Fibroblast of gingiva (primary cell): ENCODE data around the gene HOXB4.

Experiments used
- DNase-seq: peaks from one replicate; pipeline ENCODE4 v3.0.0-alpha.2; 2011; ENCODE audit warnings: low read depth

HOXB4 gene

DNA sequence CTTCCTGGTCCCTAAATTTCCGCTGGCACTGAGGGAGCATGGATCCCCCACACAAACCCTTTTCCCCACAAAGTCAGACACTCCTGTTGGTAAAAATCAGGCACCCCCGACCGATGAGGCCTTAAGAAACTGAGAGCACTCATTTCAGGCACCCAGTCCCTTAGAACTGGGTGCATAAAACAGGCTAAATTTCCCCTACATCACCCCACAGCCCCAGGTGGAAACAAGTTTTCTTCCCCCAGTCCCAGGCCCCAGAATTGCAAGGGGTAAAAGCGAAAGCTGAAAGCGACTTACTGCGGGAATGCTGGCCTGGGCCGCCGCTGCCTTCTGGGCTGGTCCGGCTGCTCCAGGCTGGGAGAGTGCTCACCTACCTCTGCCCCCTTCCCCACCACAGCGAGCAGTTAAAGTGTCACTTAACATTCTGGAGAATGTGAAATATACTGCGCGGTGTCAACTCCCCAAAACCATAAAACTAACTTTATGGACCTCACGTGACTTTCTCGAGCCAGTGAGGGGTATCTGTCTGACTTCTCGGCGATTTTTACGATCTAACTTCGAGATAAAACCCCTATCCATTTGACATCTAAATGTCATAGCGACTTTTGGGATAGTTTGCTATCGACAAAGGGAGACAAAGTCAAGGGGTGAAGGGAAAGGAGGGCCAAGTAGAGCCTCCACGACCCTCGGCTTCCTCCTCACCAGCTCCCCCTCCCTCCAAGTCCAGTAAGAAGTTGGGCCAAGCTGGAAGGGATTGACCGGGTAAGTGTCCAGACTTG lies 11.9 kb upstream of the HOXB4 start, which contains the start of gene HOXB3:
Gene HOXB3 (minus strand): TSS at position 411 of the 776 bp plus-strand sequence. CDS start 37,767 bp downstream, outside the sequence.
- no peak for DNase-seq

DNA sequence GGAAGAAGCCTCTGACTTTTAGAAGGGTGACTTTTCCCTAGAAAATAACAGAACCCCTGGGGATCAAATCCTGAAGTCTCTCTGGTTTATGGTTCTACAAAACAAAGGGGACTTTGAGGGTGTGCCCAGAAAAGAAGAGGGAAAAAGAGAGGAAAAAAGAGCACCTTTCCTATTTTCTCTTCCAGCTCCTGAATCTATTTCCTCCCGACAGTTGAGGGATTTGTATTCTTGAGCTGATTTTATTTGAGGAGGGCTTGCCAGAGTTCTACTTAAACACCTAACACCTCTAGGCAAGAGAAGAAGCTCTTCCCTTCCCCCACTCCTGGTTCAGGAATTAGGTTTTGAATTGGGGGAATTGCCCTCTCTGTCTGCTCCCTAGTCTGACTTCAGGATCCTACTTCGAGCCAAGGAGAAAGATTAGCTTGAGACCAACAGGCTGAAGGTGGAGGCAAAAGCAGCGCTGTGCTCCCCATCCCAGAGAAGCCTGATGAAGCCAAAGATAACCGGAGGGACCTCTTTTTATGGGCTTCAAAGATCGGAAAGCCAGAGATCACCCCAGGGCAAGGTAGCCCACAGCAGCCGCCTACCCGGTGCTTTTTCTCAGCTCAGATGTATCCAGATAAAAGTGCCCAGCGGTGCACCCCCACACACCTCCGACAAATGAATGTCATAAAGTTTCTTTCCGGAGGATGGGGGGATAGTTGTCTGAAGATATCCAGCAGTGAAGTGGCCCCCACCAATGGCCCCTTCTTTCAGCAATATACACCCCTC lies 11.1 kb upstream of the HOXB4 start:
- DNase-seq, result no peak

DNA sequence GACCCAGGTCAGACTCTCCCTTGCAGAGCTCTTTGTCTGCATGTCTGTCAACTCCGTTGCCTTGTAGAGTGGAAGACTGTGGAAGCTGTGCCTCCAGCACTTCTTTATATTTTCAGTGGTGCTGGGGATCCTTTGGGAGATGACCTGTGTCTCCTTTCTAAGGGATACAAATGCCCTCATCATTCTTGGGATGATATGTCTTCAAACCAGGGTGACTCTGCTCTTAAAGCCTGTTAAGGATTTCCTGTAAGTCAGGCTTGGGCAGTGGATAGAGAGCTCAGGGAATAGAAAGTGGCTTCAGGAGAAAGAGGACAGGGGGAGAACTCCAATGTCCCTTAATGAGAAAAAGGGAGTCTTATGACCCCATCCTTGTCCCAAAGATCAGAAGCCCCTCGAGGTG lies 10.4 kb upstream of the HOXB4 start:
- no peak for DNase-seq

DNA sequence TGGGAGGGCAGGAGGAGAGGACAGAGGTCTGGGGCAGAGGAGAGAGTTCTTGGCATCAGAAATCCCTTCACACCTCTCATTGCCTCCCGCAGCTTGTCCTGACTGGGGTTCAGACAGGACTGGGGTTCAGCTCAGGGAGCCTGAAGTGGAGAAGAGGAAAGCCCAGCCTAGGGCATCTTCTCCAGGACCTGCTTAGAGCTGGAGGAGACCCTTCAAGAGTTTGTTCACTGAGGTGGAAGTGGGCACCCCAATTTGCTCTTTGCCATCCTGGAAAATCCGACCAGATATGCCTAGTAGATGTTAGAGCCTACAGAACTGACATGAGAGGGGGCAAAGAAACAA lies 9.9 kb upstream of the HOXB4 start:
- no peak for DNase-seq

DNA sequence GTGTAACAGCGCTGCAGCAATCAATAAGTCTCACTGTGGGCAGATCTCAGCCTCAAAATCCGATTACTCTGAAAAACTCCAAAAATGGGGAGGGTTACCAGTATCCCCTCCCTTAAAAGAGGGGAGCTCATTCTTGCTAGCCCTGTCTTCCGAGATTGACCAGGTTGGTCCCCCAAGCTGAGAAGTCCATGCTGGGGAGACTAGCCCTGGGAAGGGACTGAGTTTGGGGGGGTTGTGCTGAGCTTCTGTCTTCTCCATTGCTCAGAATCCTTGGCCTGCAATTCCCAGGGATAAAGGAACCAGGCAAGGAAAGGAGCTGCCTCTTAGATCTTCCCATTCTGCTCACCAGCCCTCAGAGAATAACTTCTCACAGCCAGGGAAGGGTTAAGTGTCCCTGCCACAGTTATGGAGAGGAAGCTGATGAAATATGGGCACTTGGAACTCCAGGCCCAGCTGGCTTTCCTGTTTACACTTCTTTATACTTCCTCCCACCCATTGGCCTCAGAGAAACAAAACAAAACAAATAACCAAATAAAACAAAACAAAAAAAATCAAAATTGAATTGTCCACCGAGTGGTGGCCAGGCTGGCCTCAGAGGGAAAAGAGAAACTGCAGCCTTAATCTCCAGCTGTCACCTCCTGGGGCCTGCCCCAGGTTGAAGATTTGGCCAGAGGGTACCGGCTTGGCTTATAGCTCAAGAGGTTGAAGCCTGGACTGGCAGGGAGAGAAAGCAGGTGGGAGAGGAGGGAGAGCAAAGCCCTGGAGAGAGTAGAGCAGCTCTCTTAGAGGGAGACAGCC lies 9.3 kb upstream of the HOXB4 start:
- no peak for DNase-seq

DNA sequence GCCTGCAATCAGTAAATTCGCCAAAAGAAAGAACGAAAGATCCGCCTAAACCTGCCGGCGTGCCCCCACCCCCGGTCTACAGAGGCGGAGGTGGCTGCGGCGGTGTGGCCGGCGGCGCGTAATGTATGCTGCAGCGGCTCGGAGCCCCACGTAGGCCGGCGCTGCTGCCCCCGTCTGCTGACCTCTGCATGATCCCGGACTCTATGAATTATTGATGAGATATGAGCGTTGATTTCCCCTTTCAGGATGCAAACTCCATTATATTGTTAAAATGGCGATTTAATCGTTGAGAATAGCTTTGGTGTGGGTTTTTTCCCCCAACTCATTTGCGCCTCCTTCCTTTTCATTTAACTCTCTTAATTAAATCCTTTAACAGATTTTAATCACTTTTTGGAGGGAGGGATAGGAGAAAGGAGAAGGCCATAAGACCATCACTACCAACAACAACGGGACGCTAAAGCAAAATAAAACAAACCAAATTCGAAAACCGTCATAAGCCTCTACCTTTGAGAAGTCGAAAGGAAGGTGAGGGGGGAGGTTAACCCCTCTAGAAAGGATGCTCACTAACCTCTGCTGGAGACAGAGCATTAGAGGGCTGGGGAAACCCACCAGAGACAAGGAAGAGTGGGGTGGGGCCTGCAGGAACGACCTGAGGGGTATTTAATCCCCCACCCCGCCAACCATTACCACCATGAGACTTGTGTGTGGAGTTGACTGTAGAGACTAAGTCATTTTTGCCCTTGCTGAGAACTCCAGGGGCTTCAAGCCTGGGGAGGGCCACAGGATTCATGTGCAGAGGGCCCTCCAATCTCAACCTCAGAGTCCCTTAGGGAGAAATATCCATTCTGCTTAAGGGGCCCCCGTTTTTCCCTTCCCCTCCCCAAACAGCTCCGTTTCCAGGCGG lies 8.5 kb upstream of the HOXB4 start:
- no peak for DNase-seq

DNA sequence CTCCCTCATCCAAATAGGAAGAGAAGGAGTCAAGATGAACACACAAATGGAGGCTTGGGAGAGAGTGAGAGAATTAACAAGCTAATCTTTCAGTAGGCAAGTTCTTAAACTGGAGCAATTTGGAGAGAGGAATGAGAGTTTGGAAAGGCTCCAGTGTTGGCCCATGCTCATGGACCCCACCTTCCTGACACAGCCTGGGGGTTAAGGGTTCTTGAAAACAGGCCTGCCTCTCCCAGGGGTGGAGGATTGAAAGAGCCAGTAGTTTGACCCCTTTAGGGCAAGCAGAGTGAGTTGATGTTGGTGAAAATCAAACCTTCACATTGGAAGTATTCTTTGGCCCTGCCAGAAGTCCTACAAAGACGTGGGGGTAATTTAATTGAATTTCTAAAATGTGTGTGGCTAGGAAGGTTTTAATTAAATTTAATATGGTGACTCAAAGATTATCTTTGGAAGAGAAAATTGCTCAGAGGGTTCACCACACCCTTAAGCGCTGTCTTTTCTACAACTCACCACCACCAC lies 6.1 kb upstream of the HOXB4 start:
- DNase-seq, result no peak

DNA sequence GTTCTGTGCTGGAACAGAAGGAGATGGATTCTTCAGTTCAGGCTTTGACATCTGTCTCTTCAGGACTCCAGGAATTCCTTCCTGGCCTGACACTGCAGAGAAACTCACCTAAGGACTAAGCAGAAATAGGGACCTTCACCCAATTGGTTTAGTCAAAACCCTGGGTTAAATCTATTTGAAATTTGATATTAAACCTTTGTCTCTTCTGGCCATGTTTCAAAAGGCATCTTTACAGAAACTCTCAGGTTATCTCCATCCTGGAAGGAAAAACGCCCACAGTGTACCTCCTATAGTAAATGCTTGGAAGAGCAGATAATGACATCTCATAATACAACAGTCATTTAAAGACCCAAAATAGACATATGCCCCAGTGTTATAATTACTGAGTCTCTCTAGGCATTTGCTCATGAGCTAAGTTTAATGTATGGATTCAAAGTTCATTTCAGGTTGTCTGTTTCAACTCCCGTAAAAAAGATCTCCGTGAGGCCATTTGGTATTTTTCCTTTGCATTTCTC lies 5.6 kb upstream of the HOXB4 start:
- no peak for DNase-seq

DNA sequence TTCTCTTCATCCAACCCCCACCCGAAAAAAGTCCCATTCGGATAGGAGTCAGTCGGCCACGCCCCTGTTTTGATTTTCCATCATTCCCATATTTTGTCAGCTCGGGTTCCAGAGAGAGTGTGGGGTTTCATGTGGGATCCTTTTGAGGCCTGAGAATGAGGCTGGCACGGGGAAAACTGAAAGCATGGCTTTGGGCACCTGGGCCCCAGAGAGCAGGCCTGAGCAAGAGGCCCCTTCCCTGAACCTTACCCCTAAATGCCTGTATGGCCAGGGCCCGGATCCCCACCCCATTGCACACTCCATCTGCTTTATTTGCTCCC lies 4.6 kb upstream of the HOXB4 start:
- no peak for DNase-seq

DNA sequence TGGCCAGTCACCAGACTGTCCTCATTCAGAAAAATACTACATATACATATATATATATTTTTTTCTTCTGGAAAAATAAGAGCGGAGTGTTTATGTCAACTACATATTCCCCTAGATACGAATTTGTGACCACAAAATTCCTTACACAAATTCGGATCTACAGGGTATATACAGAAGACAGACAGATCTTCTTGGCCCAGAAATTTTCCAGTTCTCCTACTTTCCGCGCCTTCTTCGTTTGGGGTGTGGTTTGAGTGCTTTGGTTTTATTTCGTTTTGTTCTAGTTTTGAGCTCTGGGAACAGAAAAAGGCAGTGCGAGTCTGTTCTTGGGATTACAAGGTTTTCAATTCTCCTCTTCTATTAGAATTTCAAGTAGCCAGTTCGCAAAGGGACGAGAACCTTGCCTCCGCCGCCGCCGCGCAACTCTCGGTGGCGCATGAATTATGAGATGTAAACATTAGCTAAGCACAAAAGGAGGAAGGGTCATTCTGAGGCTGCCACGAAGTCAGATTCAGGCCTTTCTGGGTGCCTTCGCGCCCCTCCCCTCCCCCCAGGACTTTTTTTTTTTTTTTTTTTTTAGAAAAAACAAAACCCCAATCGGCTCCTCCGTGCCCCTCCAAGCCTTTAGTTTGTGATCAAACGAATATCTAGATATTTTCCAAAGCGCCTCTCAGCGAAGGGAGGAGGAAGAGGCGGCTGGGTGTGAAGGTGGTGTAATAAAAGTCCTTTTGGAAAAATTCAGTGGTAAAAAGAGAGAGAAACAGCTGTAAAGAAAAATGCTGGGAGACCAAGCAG lies 1.8 kb upstream of the HOXB4 start:
- DNase-seq, result no peak

DNA sequence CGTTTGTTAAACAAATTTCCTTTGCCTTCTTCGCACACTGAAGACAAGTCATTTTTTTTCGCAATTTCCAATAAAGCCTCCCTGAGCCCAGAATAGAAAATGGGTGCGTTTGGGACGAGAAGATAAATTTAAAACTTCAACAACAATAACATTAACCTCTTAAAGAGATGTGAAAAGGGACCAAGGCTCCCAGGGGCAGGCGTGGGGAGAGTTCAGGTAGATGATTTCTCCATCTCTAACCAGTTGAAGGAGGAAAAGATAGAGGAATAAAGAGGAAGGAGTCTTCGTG lies 1.3 kb upstream of the HOXB4 start:
- DNase-seq, result no peak

DNA sequence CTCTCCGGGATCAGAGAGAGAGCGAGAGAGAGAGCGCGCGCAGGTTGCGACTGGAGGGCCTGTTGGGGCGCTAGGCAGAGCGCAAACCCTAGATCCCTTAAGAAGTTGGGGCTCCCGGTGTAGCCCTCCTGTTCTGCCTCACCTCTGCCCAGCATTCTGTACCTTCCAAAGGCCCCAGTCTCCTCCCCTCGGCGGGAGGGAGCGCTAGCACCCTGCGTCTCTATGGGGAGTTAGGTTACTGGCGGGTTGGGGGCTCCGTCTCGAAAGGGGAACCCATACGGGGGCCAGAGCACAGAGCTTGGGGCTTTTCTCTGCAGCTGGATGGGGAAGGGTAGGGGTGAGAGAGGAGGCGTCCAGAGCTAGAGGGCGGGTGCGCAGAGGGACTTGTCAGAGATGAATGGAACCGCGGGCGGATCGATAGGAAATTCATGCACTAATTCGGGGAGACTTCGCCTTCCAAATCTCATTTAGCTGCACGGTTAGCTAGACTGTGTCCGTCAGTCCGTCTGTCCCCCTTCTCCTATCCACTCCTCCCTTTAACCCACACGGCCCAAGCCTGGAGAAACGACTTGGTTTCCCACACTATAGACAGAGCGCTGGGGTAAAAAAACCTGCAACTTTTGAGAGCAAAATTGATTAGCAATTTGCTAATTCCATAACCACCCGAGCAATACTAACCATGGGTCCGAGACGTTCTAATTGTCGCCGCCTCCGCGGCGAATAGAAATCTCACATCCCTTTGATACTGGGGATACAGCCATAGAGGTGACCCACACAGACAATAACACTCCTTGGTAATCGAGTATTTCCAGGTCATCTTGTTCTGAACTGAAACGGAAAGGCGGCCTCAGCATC lies 693 bp upstream of the HOXB4 start:
- DNase-seq, result no peak

DNA sequence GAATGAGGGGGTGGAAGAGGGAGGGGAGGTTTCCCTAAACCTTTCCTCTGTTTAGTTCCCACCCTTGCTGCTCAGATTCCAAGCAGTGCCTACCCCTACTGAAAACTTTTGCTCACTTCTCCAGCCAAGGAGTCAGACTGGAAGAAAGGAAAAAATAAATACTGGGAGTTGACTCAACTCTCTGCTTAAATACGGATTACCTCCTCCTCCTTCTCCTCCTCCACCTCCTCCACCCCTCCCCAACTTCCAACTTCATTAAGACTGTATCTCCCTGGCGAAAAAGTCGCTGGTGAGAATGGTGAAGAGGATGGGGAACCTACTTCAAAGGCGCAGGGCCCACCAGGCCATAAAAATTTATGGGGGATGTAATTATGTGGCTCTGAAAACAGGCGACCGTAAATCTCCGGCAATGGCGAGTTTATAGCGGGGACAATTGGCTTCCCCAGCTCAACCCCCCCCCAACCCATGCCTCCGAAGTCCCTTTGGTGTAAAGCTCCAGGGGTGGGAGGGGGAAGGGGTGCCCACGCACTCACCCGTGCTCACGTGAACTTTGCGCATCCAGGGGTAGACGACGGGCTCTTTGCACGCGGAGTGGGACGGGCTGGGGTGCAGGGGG lies 712 bp downstream of the HOXB4 start:
- DNase-seq, result no peak

DNA sequence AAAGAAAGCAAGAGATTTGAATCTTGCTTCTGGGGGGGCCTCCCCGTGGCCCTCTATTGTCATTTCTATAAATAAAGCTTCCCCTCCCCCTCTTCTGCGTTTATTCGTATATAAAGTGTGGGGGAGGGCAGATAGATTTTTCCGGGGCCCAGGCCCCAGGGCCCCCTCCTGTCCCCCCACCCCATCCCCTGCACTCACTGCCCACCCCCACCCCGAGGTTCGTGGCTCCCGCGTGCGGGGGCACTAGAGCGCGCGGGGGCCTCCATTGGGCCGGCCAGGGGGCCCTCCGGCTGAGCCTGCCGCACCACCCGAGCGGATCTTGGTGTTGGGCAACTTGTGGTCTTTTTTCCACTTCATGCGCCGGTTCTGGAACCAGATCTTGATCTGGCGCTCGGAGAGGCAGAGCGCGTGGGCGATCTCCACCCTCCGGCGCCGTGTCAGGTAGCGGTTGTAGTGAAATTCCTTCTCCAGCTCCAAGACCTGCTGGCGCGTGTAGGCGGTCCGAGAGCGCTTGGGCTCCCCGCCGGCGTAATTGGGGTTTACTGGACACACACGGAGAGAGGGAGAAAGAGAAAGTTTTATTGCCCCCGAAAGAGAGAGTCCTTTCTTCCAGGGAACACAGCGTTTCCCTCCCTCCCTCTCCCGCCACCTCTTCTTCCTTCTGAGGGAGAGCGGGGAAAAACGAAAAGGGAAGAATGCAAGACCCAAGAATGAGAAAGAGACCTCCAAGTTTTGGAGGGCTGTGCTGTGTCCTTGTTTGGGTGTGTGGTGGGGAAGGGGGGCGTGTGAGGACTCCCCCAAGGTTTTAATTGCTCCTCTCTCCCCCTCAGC lies 1.5 kb downstream of the HOXB4 start:
- no peak for DNase-seq

DNA sequence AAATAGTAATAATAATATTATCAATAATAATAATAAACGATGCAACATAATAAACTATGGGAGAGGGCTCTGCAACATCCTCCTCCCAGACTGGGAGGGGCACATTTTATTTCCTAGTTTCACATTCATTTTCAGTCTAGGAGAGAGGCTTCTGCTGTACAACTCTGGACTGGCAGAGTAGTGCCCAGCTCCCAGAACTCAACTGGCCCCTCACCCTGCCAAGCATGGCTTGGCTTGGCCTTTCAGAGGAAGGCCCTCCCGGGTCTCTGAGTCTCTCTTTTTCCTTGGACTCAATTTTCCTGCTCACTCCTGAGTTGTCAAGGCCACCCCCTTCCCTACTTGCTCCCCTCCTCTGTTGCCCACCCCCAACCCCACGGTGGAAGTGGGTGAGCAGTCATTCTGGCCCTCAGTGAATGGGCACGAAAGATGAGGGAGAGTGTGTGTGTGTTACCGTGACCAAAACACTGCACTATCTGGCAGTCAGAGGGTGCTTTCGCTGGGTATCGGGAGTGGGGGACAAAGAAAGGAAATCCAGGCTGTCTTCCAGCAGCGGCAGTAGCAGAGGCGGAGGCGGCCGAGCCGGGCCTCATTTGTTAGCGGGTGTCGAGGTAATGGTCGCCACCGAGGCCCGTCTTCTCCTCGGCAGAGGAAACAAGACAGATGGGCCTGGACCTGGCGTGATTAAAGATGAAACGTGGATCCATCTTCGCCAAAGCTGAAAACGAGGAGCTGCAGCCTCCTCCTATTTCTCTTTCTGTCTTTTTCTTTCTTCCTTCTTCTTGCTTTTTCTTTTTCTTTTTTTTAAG lies 2.3 kb downstream of the HOXB4 start:
- no peak for DNase-seq

DNA sequence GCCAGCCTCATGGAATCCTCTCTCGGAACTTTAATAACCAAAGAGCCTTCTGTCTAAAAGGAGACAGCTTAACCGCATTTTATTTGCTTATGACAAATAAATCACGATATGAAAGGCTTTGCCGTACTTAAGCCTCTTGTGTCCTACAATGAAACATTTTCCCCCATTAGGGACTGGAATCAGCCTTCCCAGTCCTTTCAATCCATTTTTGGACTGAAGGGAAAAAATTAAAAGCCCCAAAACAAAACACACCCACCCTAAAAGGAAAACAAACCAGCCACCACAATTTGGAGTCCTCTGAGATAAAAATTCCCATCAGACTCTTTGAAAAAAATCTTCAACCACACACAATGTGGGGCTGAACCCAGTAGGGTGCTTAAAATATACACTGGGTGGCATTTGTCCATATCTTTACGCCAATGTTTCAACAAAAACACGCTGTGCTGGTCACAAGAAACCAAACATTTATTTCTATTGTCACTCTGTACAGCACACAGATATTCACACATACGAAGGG lies 3.0 kb downstream of the HOXB4 start:
- DNase-seq, result no peak

DNA sequence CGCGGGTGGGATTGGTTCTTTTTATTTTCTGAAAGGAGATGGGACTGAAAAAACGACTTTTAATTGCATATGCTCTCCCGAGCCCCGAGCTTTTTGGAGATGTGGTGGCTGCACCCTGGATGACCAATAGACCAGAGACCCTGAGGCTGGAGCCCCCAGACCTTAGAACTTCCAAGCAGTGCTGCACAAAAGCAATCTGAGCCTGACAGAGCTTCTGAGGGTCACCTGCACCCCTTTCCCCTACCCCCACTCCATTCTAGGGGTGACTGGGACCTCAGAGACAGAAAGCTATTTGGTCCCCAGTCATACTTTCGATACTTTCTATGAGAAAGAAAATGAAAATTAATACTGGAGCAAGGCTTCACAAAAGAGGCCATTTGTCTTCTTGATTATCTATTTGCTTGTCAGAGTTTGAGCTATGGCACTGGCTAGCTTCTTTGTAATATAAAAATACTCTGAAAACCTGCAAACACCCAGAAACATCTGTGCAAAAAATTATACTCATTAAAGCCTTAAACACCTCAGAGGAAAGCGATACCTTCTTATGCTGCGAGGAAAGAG lies 3.6 kb downstream of the HOXB4 start:
- DNase-seq, result no peak
